ENCODE measurements around the gene KLF3.

The KLF3 gene

GRCh38 chr4:38656111-38656510, 7.9 kb upstream of the KLF3 start:
- DNase-seq (ENCODE audit: low spot score), result no peak

GRCh38 chr4:38659346-38659745, 4.7 kb upstream of the KLF3 start:
- DNase-seq (ENCODE audit: low spot score), result no peak

- DNase-seq (ENCODE audit: low spot score), result no peak
Observed at GRCh38 chr4:38660838-38661237, 3.2 kb upstream of the KLF3 start.

GRCh38 chr4:38661371-38661770, 2.6 kb upstream of the KLF3 start:
- DNase-seq (ENCODE audit: low spot score), result no peak

GRCh38 chr4:38662522-38663089, 1.4 kb upstream of the KLF3 start:
- no peak for DNase-seq (ENCODE audit: low spot score)

GRCh38 chr4:38663090-38663800, 754 bp upstream of the KLF3 start:
- DNase-seq (ENCODE audit: low spot score), result no peak

GRCh38 chr4:38664706-38665401, 855 bp downstream of the KLF3 start:
- no peak for DNase-seq (ENCODE audit: low spot score)

- DNase-seq (ENCODE audit: low spot score), result no peak
Observed at GRCh38 chr4:38665551-38666411, 1.8 kb downstream of the KLF3 start.

GRCh38 chr4:38666766-38667084, 2.7 kb downstream of the KLF3 start:
- no peak for DNase-seq (ENCODE audit: low spot score)

- peak; percentile 67 for DNase-seq (ENCODE audit: low spot score)
Observed at GRCh38 chr4:38667085-38667893, 3.3 kb downstream of the KLF3 start.

GRCh38 chr4:38668203-38668971, 4.4 kb downstream of the KLF3 start:
- DNase-seq (ENCODE audit: low spot score), result no peak

GRCh38 chr4:38669208-38669607, 5.2 kb downstream of the KLF3 start:
- no peak for DNase-seq (ENCODE audit: low spot score)

GRCh38 chr4:38670109-38670901, 6.3 kb downstream of the KLF3 start:
- no peak for DNase-seq (ENCODE audit: low spot score)

GRCh38 chr4:38670939-38671591, 7.1 kb downstream of the KLF3 start:
- no peak for DNase-seq (ENCODE audit: low spot score)

GRCh38 chr4:38671592-38671940, 7.6 kb downstream of the KLF3 start:
- no peak for DNase-seq (ENCODE audit: low spot score)

GRCh38 chr4:38672074-38672396, 8.0 kb downstream of the KLF3 start:
- DNase-seq (ENCODE audit: low spot score), result no peak

- DNase-seq (ENCODE audit: low spot score), result no peak
Observed at GRCh38 chr4:38672397-38673129, 8.6 kb downstream of the KLF3 start.

- DNase-seq (ENCODE audit: low spot score), result no peak
Observed at GRCh38 chr4:38673130-38673978, 9.4 kb downstream of the KLF3 start.
